Hepatocyte (in vitro differentiated cells): ENCODE measurements around the gene CHMP1A. TPM values are rescaled to one million over a fixed set of nuclear protein-coding genes. Genes with fewer than 3 reads are reported as not detected.

ENCODE experiments used
- DNase-seq: peaks from one replicate; pipeline ENCODE4 v3.0.0-alpha.2; 2016; ENCODE audit warnings: low spot score
- H2AFZ ChIP-seq: fragments of 200-600 bp; sonication (generic); 2 replicates; pipeline ENCODE4 v1.6.0; 2016; ENCODE audit warnings: antibody characterized with exemption, mild to moderate bottlenecking
- H3K27ac ChIP-seq: fragments of 200-600 bp; sonication (generic); 2 replicates; pipeline ENCODE4 v1.5.1; 2016; ENCODE audit warnings: mild to moderate bottlenecking
- H3K27me3 ChIP-seq: fragments of 200-600 bp; sonication (generic); 2 replicates; pipeline ENCODE4 v1.6.1; 2016
- H3K36me3 ChIP-seq: fragments of 200-600 bp; sonication (generic); replicated peaks from 2 replicates; pipeline ENCODE4 v1.5.1; 2016; ENCODE audit warnings: low read depth; ENCODE audit not compliant: insufficient read depth
- H3K4me1 ChIP-seq: fragments of 200-600 bp; sonication (generic); 2 replicates; pipeline ENCODE4 v1.5.1; 2016; ENCODE audit warnings: mild to moderate bottlenecking, moderate library complexity; ENCODE audit not compliant: insufficient read depth
- H3K4me2 ChIP-seq: fragments of 200-600 bp; sonication (generic); 2 replicates; pipeline ENCODE4 v1.6.0; 2016
- H3K4me3 ChIP-seq: fragments of 200-600 bp; sonication (generic); 2 replicates; pipeline ENCODE4 v1.5.1; 2016; ENCODE audit warnings: mild to moderate bottlenecking
- H3K79me2 ChIP-seq: fragments of 200-600 bp; sonication (generic); 2 replicates; pipeline ENCODE4 v1.6.0; 2017; ENCODE audit warnings: mild to moderate bottlenecking
- H3K9me2 ChIP-seq: fragments of 200-600 bp; sonication (generic); replicated peaks from 2 replicates; pipeline ENCODE4 v1.6.0; 2017; ENCODE audit warnings: mild to moderate bottlenecking; ENCODE audit not compliant: insufficient read depth
- H3K9me3 ChIP-seq: fragments of 200-600 bp; sonication (generic); 2 replicates; pipeline ENCODE4 v1.5.1; 2016; ENCODE audit warnings: low read depth, mild to moderate bottlenecking
- H4K20me1 ChIP-seq: fragments of 200-600 bp; sonication (generic); 2 replicates; pipeline ENCODE4 v1.6.0; 2016; ENCODE audit warnings: mild to moderate bottlenecking; ENCODE audit not compliant: insufficient read depth, poor library complexity, severe bottlenecking
- CTCF ChIP-seq: fragments of 200-600 bp; sonication (generic); IDR thresholded peaks from 2 replicates; pipeline ENCODE4 v1.5.1; 2016; ENCODE audit warnings: antibody characterized with exemption, mild to moderate bottlenecking; ENCODE audit not compliant: poor library complexity
- EZH2 ChIP-seq: fragments of 200-600 bp; sonication (generic); IDR thresholded peaks from 2 replicates; pipeline ENCODE4 v1.6.1; 2016; ENCODE audit warnings: antibody characterized with exemption, mild to moderate bottlenecking, borderline replicate concordance
- EZH2phosphoT487 ChIP-seq: fragments of 200-600 bp; sonication (generic); IDR thresholded peaks from one replicate; pipeline ENCODE4 v1.6.1; 2018; ENCODE audit warnings: antibody characterized with exemption, mild to moderate bottlenecking, low read depth, moderate library complexity; ENCODE audit not compliant: unreplicated experiment, severe bottlenecking
- WGBS: methylation state at CpG from one replicate; pipeline ENCODE4 v1.1.6; 2016; ENCODE audit warnings: low lambda C conversion rate; ENCODE audit errors: missing lambda C conversion rate; 5-methylcytosine and 5-hydroxymethylcytosine counted together
- polyA plus RNA-seq: library from polyadenylated mRNA; unstranded; fragments of >200 nt; fragmentation: Nextera tagmentation; extraction: Ambion mirVana; gene quantifications from 2 replicates; pipeline ENCODE4 v1.2.1, GENCODE V29; 2016
- total RNA-seq: library from RNA; depleted of rRNA; stranded (reverse); fragments of >200 nt; gene quantifications from 2 replicates; pipeline ENCODE4 v1.2.3, GENCODE V29; 2014

Gene CHMP1A
- total and polyA plus RNA-seq, 2 experiments from 2014 or later: 73.2 to 104 TPM

- Histone ChIP-seq H3K27ac (no peak overlapping the region), H3K79me2 (peaks cover 66% of the 10 kb centered on the region), H3K4me3 (no peak overlapping the region), H4K20me1 (peaks cover 6% of the 10 kb centered on the region), H3K9me3 (no peaks in the 10 kb centered on the region), H2AFZ (no peak overlapping the region), H3K4me1 (peaks cover 14% of the 10 kb centered on the region), H3K27me3 (no peaks in the 10 kb centered on the region), H3K9me2 (no peaks in the 10 kb centered on the region), H3K36me3 (no peaks in the 10 kb centered on the region), H3K4me2 (no peak overlapping the region)
- 96% methylated on average over 10 of the region's 10 CpGs for WGBS
- no peak for TF ChIP-seq CTCF
- TF ChIP-seq EZH2: no peak
- TF ChIP-seq EZH2phosphoT487: no peak
- DNase-seq: no peak
Observed at GRCh38 chr16:89655062-89655643, 2.4 kb downstream of the CHMP1A start.

- WGBS: 95% methylated on average over 10 of the region's 10 CpGs
- peaks cover 12% of the 10 kb centered on the region for H3K4me1 ChIP-seq
- TF ChIP-seq EZH2phosphoT487: no peak
- TF ChIP-seq CTCF: no peak
- no peak for TF ChIP-seq EZH2
- no peaks in the 10 kb centered on the region for H3K27me3 ChIP-seq
- no peak overlapping the region for H3K4me2 ChIP-seq
- H3K27ac ChIP-seq: no peak overlapping the region
- no peaks in the 10 kb centered on the region for H3K36me3 ChIP-seq
- H3K9me2 ChIP-seq: no peaks in the 10 kb centered on the region
- H3K4me3 ChIP-seq: no peak overlapping the region
- no peaks in the 10 kb centered on the region for H3K9me3 ChIP-seq
- H4K20me1 ChIP-seq: peaks cover 6% of the 10 kb centered on the region
- DNase-seq: no peak
- H3K79me2 ChIP-seq: peaks cover 55% of the 10 kb centered on the region
- no peak overlapping the region for H2AFZ ChIP-seq
Observed at GRCh38 chr16:89653656-89654295, 3.7 kb downstream of the CHMP1A start.

DNA sequence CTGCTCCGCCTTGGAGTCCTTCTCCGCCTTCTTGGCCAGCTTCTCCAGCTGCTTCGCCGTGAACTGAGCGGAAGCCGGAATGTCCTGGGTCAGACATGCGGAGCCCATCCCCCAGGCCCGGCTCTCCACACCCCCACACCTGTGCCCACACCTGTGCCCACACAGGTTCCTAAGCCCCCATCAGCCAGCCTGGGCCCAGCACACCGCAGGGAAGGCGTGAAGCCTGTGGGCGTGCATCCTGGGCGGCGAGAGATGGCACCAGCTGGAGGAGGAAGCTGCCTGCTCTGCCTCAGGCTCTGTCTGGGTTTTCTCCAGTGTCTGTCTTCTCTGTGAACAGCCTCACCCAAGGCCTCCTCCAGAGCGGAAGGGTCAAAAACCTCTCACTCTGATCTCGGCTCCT is 5.9 kb downstream of the CHMP1A start:
- H3K9me2 ChIP-seq: no peaks in the 10 kb centered on the region
- peaks cover 6% of the 10 kb centered on the region for H4K20me1 ChIP-seq
- H3K79me2 ChIP-seq: peaks cover 39% of the 10 kb centered on the region
- no peak overlapping the region for H2AFZ ChIP-seq
- no peaks in the 10 kb centered on the region for H3K9me3 ChIP-seq
- no peak for DNase-seq
- no peak overlapping the region for H3K4me3 ChIP-seq
- 90% methylated on average over 15 of the region's 15 CpGs for WGBS
- H3K4me2 ChIP-seq: no peak overlapping the region
- H3K27me3 ChIP-seq: no peaks in the 10 kb centered on the region
- H3K36me3 ChIP-seq: no peaks in the 10 kb centered on the region
- H3K27ac ChIP-seq: no peak overlapping the region
- H3K4me1 ChIP-seq: peaks cover 5% of the 10 kb centered on the region
- TF ChIP-seq EZH2phosphoT487: no peak
- no peak for TF ChIP-seq EZH2
- TF ChIP-seq CTCF: no peak
